H4 (cell line): ENCODE results near the gene CHI3L2. TPM values are rescaled to one million over a fixed set of nuclear protein-coding genes. Genes with fewer than 3 reads are reported as not detected.

Experiments used
- DNase-seq: peaks from one replicate; pipeline ENCODE4 v3.0.0-alpha.2; 2015; ENCODE audit warnings: low spot score
- total RNA-seq: library from RNA; depleted of rRNA; stranded (reverse); fragments of >200 nt; shearing (Covaris generic); gene quantifications from 2 replicates; pipeline ENCODE4 v1.2.3, GENCODE V29; 2014

CHI3L2 gene
- total RNA-seq, 1 experiment from 2014 or later: not detected

DNA sequence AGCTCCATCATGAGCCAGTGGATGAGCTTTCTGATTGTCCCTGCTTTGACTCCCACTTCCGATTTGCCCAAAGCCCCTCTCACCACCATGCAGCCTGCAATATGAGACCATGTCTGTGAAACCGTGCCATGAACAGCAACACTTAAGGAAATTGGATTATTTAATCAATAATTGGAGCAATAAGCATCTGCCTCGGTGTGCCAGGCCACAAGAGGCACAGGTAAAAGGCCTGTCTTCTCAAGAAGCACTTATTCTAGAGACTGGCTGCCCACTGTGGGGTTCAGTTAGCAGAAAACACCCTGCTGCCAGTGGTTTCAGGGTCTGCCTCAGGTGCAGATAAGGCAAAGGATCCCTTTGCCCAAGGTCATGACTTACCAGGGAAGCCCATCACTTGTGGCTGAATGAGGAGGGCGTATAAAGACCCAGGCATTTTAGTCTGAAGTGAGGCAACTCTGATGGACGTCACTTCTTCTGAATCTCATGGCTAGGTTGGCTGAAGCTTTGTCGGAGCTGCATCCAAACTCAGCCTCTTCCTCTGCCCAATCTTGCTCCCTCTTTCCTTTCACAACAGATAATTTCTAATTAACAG, 7.1 kb upstream of the CHI3L2 start:
- no peak for DNase-seq

- DNase-seq: no peak
Measured at GRCh38 chr1:111221276-111221632, 6.3 kb upstream of the CHI3L2 start.

DNA sequence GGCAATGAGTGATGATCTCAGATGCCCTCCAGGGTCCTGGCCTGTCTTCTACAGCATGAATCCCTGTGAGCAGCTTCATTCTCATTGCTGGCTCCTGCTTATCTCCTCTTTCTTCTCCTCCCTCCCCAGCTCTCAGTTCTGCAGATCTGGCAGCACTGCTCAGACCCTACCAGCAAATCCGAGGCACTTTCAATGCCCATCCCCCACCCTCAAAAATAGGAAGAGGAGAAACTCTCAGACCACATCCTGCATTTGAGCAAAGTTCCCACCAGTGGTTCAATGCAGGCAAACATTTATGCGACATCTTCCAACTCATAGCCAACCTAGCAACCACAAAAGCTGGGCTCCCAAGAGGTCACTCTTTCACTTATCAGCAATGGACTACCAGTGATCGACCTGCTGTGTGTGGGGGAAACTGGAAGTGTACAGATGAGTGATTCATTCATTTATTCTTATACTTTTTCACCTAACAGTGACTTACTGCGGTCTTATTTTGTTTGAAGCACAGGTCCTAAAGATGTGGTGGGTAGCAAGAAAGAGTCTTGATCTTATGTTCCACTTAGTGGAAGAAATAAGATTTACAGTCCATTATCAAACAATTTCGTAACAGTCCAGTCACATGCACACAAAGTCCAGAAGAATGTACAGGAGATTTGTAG, 5.8 kb upstream of the CHI3L2 start:
- DNase-seq: no peak

- DNase-seq: peak; percentile 52
Measured at GRCh38 chr1:111222308-111223125, 5.0 kb upstream of the CHI3L2 start.

DNA sequence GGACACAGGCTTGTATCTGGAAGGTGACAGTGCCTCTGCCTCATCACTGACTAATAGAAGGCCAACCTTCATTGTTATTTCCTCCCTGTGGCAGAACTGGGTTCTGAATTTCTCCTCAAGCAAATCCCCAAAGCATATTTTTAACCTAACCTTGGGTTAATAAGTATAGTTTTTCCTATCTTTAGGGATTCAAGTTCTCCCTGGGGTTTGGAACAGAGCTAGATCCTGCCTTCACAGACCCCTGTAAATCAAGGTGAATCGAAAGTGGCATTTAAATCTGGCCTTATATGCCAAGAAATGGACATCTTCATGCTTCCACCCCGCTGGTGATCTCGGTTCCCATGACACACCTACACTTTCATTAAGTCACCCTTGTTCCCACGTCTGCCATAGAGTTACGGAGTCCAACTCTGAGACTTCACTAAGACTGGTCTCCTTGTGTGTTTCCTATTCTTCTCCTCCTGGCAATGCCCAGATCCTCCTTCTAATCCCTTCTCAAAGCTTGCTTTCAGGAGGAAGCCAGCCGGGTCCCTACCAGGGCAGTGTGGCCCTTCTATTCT, 4.3 kb upstream of the CHI3L2 start:
- no peak for DNase-seq

DNA sequence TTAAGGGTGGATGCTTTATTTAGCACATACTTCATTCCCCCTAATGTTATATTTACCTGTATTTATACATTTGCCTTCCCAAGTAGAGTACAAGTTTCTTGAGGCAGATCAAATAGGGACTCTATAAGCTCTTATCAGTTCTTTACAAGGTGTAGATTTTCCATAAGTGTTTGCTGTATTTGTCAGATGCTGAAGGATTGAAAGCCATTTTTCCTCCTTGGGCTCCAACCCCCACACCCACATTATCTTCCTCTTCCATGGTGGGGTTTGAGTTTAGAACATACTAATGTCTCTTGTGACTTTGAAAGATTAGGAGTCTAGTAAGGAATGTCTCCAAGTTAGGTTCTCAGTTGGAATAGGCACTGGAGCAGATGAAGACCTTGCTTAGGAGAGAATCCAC, 2.4 kb upstream of the CHI3L2 start:
- no peak for DNase-seq

GRCh38 chr1:111225717-111226400, 1.7 kb upstream of the CHI3L2 start:
- no peak for DNase-seq

- DNase-seq: peak; percentile 52
Measured at GRCh38 chr1:111227851-111228747, 586 bp downstream of the CHI3L2 start.

- DNase-seq: no peak
Measured at GRCh38 chr1:111228748-111229126, 1.2 kb downstream of the CHI3L2 start.

GRCh38 chr1:111232134-111232533, 4.6 kb downstream of the CHI3L2 start:
- DNase-seq: no peak

GRCh38 chr1:111234258-111234657, 6.7 kb downstream of the CHI3L2 start:
- DNase-seq: no peak

- DNase-seq: no peak
Measured at GRCh38 chr1:111234866-111235265, 7.4 kb downstream of the CHI3L2 start.

DNA sequence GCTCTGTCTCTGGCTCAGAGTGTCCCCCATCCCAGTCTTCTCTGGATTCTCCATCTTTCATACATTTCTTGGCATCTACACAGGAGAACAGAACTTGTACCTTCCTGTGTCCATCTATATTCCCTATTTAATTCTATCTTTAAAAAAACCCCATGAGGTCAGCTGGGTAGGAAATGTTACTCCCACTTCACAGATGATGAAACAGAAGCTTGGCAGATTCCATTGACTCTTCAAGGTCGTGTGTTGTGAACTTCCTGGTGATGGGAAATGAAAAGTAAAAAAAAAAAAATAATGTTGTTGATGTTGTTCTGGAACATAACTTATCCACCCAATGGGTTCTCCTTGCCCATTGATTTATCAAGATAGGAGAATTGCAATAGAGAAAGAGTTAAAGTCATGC, 8.9 kb downstream of the CHI3L2 start:
- DNase-seq: no peak

DNA sequence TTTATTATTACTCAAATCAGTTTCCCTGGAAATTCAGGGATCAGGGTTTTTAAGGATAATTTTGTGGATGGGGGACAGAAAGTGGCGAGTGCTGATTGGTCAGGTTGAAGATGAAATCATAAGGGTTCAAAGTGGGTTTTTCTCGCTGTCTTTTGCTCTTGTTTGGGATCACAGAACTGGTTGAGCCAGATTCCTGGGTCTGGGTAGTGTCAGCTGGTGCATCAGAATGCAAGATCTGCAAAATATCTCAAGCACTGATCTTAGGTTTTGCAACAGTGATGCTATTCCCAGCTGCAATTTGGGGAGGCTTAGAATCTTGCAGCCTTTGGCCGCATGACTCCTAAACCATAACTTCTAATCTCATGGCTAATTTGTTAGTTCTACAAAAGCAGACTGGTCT, 9.3 kb downstream of the CHI3L2 start:
- no peak for DNase-seq

GRCh38 chr1:111238056-111238795, 10.7 kb downstream of the CHI3L2 start:
- DNase-seq: no peak

DNA sequence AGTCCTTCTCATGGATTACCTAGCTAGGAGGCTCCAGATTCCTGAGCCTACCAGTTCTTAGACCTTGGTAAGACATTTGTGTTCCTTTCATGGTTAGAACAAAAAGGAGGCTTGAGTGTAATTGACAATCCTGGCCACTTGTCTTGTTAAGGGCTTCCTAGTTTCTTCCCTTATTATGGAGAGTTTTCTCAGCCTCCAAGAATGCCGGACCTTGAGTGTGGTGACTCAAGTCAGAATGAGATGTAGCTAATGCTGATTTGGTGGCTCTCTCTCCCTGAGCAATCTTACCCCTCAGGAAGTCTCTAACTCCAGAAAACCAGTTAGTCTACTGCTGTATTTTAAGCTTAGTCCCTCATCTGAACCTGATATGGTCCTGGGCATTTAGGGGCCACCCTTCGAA, 14.3 kb downstream of the CHI3L2 start:
- DNase-seq: no peak

- DNase-seq: no peak
Measured at GRCh38 chr1:111242805-111243523, 15.5 kb downstream of the CHI3L2 start.

- DNase-seq: no peak
Measured at GRCh38 chr1:111247125-111247838, 19.8 kb downstream of the CHI3L2 start.

GRCh38 chr1:111249960-111250359, 22.4 kb downstream of the CHI3L2 start:
- DNase-seq: no peak
